ENCODE measurements around the gene LRRC14B. TPM values are rescaled to one million over a fixed set of nuclear protein-coding genes. Genes with fewer than 3 reads are reported as not detected.
"Not testable (repeated sequence)": the region's sequence is repeated elsewhere in the genome, so short reads cannot be mapped to it uniquely, and the experiment has no call there.

LRRC14B gene
- total RNA-seq, 2 experiments from 2014 or later: not detected

- ChIA-PET CTCF (no interaction called here), POLR2A (no interaction called here)
These were observed 31.7 kb upstream of the LRRC14B start for GRCh38 chr5:159448-160172.

GRCh38 chr5:160173-160510 is 31.2 kb upstream of the LRRC14B start:
- ChIA-PET CTCF (no interaction called here), POLR2A (no interaction called here)

GRCh38 chr5:160921-161802 is 30.1 kb upstream of the LRRC14B start:
- POLR2A ChIA-PET: no interaction called here
- CTCF ChIA-PET: no interaction called here

- ChIA-PET CTCF (no interaction called here), POLR2A (no interaction called here)
These were observed 29.5 kb upstream of the LRRC14B start for GRCh38 chr5:161803-162110.

- ChIA-PET CTCF (no interaction called here), POLR2A (no interaction called here)
These were observed 29.1 kb upstream of the LRRC14B start for GRCh38 chr5:162190-162564.

GRCh38 chr5:162565-163337 is 28.5 kb upstream of the LRRC14B start:
- ChIA-PET CTCF (no interaction called here), POLR2A (no interaction called here)

- ChIA-PET CTCF (no interaction called here), POLR2A (no interaction called here)
These were observed 28.0 kb upstream of the LRRC14B start for GRCh38 chr5:163338-163620.

- CTCF ChIA-PET: no interaction called here
- POLR2A ChIA-PET: no interaction called here
These were observed 27.5 kb upstream of the LRRC14B start for GRCh38 chr5:163841-164240.

GRCh38 chr5:164244-164643 is 27.1 kb upstream of the LRRC14B start:
- ChIA-PET CTCF (no interaction called here), POLR2A (no interaction called here)

- CTCF ChIA-PET: not testable (repeated sequence)
These were observed 26.5 kb upstream of the LRRC14B start for GRCh38 chr5:164783-165182.

GRCh38 chr5:166441-167372 is 24.6 kb upstream of the LRRC14B start:
- POLR2A ChIA-PET: no interaction called here
- CTCF ChIA-PET: no interaction called here

More at GRCh38 chr5:164783-165182, 26.5 kb upstream of the LRRC14B start:
- POLR2A ChIA-PET: not testable (repeated sequence)

GRCh38 chr5:167511-167910 is 23.8 kb upstream of the LRRC14B start:
- POLR2A ChIA-PET: no interaction called here
- CTCF ChIA-PET: no interaction called here

- ChIA-PET POLR2A (no interaction called here), CTCF (no interaction called here)
These were observed 23.2 kb upstream of the LRRC14B start for GRCh38 chr5:167982-168660.

- CTCF ChIA-PET: interaction anchor here (1.2 kb wide), 1 partner anchor 19 kb away, joined by 3 read pairs; no protein-coding TSS in a partner anchor
- POLR2A ChIA-PET: no interaction called here
These were observed 22.1 kb upstream of the LRRC14B start for GRCh38 chr5:169071-169727.

GRCh38 chr5:169728-170094 is 21.6 kb upstream of the LRRC14B start:
- ChIA-PET POLR2A (no interaction called here), CTCF (interaction anchor here (1.2 kb wide), 1 partner anchor 19 kb away, joined by 3 read pairs; no protein-coding TSS in a partner anchor)

- POLR2A ChIA-PET: no interaction called here
- CTCF ChIA-PET: interaction anchor here (0.6 kb wide), 1 partner anchor 909 kb away, joined by 3 read pairs; no protein-coding TSS in a partner anchor
These were observed 20.1 kb upstream of the LRRC14B start for GRCh38 chr5:170971-171800.

- CTCF ChIA-PET: no interaction called here
- POLR2A ChIA-PET: no interaction called here
These were observed 19.4 kb upstream of the LRRC14B start for GRCh38 chr5:171801-172331.

GRCh38 chr5:172421-172820 is 18.9 kb upstream of the LRRC14B start:
- POLR2A ChIA-PET: no interaction called here
- CTCF ChIA-PET: no interaction called here
